DOHH2 (cell line): ENCODE results near the gene PSMA8.
"Not testable (repeated sequence)": the region's sequence is repeated elsewhere in the genome, so short reads cannot be mapped to it uniquely, and the experiment has no call there.

Experiments used
- CTCF ChIP-seq: fragments of 200-600 bp; sonication (generic); IDR thresholded peaks from one replicate; pipeline ENCODE4 v1.5.1; 2014; ENCODE audit warnings: antibody characterized with exemption, mild to moderate bottlenecking, low read depth, low read length; ENCODE audit not compliant: poor library complexity, severe bottlenecking
- EZH2phosphoT487 ChIP-seq: fragments of 200-600 bp; sonication (generic); IDR thresholded peaks from 2 replicates; pipeline ENCODE4 v1.6.1; 2017; ENCODE audit warnings: borderline replicate concordance, mild to moderate bottlenecking, antibody characterized with exemption, low read length, moderate library complexity, mixed read lengths

- not testable (repeated sequence) for TF ChIP-seq CTCF, EZH2phosphoT487
Measured at GRCh38 chr18:26128192-26128591, 5.5 kb upstream of the PSMA8 start.
